ENCODE measurements around the gene ZNF304. TPM values are rescaled to one million over a fixed set of nuclear protein-coding genes. Genes with fewer than 3 reads are reported as not detected.

ZNF304 gene
- 1 to 10 TPM; 6.6 to 8.2 TPM for total RNA-seq

DNA sequence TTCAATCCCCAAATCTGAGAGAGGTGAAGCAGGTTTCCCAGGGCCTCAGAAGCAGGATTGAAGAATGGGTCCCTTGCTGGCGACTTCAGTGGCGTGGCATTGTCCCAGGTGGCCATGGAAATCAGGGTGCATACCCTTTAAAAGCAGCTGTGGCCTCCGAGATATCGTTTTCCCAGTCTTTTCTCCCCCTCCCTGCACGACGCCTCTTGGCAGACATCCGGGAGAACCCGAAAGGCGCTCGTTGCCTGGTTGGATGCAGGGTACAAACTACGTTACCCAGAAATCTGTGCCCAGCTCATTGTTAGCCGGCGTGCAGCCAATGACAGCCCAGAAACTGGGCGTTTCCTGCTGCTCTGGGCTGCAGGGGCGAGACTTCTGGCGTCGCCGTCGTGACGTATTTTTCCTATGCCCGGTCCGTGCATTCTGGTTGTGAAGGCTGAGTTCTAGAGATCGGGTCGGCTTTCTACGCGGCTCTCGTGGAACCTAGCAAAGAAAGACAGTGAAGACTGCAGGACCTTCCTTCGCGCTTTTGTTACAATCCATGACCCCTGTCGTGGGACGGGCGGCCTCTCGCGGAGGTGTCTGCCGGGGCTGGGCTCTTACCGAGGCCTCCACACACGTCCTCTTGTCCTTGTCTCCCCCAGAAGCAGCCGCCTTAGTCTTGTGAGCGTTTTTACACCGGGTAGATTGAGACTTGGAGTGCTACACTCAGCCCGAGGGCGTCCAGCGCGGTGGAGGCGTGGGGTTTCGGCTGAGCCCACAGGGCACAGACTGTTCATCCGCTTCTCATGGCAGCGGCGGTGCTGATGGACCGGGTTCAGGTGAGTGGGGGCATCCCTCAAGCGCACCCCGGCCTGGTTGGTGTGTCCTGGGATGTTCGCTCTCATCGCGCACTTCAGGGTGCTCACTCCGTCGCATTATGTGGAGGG is at the start of gene ZNF304:
TSS of gene ZNF304 (plus strand) at position 395 of the 929 bp plus-strand sequence. CDS start at position 789, 394 bp downstream.
- DNase-seq (ENCODE audit: low spot score), result peak; percentile 96
- H3K27ac ChIP-seq, result peak within 1 kb of the TSS; percentile 82 to 89
- TF ChIP-seq, protein P1, sequence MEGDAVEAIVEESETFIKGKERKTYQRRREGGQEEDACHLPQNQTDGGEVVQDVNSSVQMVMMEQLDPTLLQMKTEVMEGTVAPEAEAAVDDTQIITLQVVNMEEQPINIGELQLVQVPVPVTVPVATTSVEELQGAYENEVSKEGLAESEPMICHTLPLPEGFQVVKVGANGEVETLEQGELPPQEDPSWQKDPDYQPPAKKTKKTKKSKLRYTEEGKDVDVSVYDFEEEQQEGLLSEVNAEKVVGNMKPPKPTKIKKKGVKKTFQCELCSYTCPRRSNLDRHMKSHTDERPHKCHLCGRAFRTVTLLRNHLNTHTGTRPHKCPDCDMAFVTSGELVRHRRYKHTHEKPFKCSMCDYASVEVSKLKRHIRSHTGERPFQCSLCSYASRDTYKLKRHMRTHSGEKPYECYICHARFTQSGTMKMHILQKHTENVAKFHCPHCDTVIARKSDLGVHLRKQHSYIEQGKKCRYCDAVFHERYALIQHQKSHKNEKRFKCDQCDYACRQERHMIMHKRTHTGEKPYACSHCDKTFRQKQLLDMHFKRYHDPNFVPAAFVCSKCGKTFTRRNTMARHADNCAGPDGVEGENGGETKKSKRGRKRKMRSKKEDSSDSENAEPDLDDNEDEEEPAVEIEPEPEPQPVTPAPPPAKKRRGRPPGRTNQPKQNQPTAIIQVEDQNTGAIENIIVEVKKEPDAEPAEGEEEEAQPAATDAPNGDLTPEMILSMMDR (IDR thresholded peaks at IDR 0.05), result no peak
- H3K4me1 ChIP-seq, result peaks cover 0 to 33% of the 10 kb centered on the region in 2 donors
- H3K27me3 ChIP-seq, result no peaks in the 10 kb centered on the region
- H3K36me3 ChIP-seq, result peaks cover 22% of the 10 kb centered on the region
- H3K9me3 ChIP-seq, result peaks cover 0 to 5% of the 10 kb centered on the region in 2 donors
- peak within 1 kb of the TSS; percentile 87 to 98 for H3K4me3 ChIP-seq

DNA sequence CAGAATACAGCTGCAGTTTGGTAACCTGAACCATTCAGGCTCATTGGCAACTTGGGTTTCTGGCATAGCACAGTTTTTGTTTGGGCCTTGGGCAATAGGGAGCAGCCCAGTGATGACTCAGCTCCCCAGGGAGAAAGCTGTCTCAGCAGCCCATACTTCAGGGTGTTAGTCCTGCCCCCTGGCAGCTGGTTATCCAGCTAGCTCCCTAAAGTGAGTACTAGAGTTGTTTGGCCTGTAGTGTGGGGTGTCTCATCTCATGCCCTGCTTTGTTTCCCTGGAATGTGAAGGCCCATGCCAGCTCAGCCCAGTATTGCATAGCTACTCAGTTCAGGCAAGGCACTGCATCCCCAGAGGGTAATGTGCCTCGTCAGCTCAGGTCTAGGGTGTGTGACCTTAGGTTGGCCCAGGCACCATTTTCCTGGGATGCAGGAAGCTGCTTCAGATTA is 49.0 kb upstream of the ZNF304 start:
- H3K36me3 ChIP-seq, result peaks cover 23% of the 10 kb centered on the region
- TF ChIP-seq, protein P1 (IDR thresholded peaks at IDR 0.05), result no peak
- no peak overlapping the region for H3K4me3 ChIP-seq
- no peaks in the 10 kb centered on the region for H3K27me3 ChIP-seq
- no peak for DNase-seq (ENCODE audit: low spot score)
- peaks cover 0 to 12% of the 10 kb centered on the region in 2 donors for H3K4me1 ChIP-seq
- H3K9me3 ChIP-seq, result no peaks in the 10 kb centered on the region
- peak overlapping the region in 1 of 2 donors; percentile 37 for H3K27ac ChIP-seq

DNA sequence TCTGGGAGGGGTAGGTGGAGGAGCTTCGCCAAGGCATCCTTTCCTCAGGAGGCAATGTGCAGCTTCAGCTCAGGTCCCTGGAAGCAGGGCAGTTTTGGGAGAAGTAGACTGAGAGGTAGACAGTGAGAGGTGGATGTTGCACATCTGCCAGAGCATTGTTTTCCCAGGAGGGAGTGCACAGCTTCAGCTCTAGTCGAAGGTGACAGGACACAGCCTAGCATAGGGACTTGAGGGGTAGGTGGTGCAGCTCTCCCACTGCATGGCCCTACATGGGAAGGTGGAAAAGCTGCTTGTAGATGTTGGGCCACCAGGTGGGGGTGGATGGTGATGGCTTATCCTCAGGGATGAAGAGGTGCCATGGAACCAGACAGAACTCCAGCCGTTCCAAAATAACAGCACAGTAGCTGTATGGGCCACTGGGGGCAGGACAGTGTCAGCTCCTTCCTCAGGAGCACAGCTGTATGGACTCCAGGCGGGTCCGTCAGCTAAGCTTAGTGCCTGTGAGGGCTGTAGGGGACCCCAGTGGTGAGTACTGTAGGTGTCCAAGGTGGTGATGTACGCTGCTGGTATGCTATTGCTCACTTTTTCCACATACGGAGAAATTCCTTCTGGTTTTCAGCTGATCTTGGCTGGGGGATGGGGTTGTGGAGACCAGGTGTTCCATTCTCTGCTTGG is 48.2 kb upstream of the ZNF304 start:
- no peaks in the 10 kb centered on the region for H3K27me3 ChIP-seq
- TF ChIP-seq, protein P1 (IDR thresholded peaks at IDR 0.05), result no peak
- no peak overlapping the region for H3K4me3 ChIP-seq
- H3K9me3 ChIP-seq, result no peaks in the 10 kb centered on the region
- H3K36me3 ChIP-seq, result peaks cover 23% of the 10 kb centered on the region
- peaks cover 0 to 12% of the 10 kb centered on the region in 2 donors for H3K4me1 ChIP-seq
- DNase-seq (ENCODE audit: low spot score), result no peak
- H3K27ac ChIP-seq, result no peak overlapping the region

DNA sequence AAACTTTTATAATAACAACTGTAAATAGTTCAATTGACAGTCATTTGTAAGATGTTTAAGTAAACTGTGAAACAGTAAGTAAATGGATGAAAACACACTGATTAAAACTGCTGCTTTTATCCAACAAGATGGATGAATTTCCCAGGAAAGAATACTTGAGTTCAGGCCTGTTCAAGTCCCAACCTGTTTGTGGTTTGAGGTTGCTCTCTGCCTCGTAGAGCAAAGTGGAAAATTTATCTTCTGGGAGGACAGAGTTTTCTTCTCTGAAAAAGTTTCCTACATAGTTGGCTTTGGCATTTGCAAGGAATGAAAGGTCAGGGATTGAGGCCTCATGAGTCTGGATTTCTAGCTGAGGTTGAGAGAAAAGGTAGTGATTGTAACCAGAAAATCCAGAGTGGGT is 46.0 kb upstream of the ZNF304 start:
- H3K4me1 ChIP-seq, result peaks cover 0 to 12% of the 10 kb centered on the region in 2 donors
- TF ChIP-seq, protein P1 (IDR thresholded peaks at IDR 0.05), result no peak
- peaks cover 11% of the 10 kb centered on the region for H3K36me3 ChIP-seq
- no peaks in the 10 kb centered on the region for H3K9me3 ChIP-seq
- no peak overlapping the region for H3K27ac ChIP-seq
- no peaks in the 10 kb centered on the region for H3K27me3 ChIP-seq
- DNase-seq (ENCODE audit: low spot score), result no peak
- H3K4me3 ChIP-seq, result no peak overlapping the region

DNA sequence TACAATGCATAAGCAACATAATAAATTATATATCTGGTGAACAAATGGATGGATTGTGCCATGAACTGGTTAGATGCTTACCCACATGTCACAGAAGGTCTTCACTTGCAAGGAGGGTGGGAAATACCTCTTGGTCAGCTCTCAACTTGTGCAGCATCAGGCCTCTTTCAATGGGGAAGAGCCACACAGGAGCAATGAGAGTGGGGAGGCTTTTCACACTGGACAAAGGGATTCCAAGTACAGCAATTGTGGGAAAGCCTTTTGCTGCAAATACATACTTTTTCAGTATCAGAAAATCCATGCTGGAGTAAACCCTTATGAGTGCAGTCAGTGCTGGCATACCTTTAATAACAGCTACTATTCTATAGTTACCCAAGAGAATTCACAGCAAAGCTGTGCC is 42.6 kb upstream of the ZNF304 start:
- no peak overlapping the region for H3K27ac ChIP-seq
- H3K4me3 ChIP-seq, result no peak overlapping the region
- no peaks in the 10 kb centered on the region for H3K36me3 ChIP-seq
- TF ChIP-seq, protein P1 (IDR thresholded peaks at IDR 0.05), result no peak
- H3K27me3 ChIP-seq, result no peaks in the 10 kb centered on the region
- DNase-seq (ENCODE audit: low spot score), result no peak
- no peaks in the 10 kb centered on the region for H3K4me1 ChIP-seq
- H3K9me3 ChIP-seq, result no peaks in the 10 kb centered on the region
